GM21717 (cell line): Measurements from ENCODE around the gene DOCK4.

Experiments
- ATAC-seq: cut with Tn5 transposase; IDR thresholded peaks from one replicate; pipeline ENCODE4 v1.9.1; 2021; ENCODE audit warnings: mild to moderate bottlenecking, moderate library complexity; ENCODE audit not compliant: unreplicated experiment

DOCK4 gene

GRCh38 chr7:112058686-112059085 is 147.5 kb downstream of the DOCK4 start:
- no peak for ATAC-seq

DNA sequence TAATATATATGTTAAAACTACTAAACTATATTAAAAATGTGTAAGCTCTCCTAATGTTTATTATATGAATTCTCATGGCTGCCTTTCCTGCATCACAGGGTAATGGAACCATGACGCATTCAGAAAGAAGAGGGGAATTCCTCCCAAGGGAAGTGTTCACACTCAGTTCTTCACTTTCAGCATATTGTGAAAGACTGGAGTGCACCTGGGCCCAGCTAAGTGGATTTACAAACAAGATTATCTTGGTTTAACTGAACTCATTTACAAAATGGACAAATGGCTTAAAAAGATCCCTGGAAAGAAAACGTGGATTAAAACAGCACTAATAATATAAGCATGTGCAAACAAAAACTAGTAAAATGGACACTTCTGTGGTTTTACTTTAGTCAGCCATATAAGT is 149.8 kb downstream of the DOCK4 start:
- ATAC-seq = peak; percentile 90

- ATAC-seq = no peak
These were observed 152.5 kb downstream of the DOCK4 start for GRCh38 chr7:112053737-112054069.

DNA sequence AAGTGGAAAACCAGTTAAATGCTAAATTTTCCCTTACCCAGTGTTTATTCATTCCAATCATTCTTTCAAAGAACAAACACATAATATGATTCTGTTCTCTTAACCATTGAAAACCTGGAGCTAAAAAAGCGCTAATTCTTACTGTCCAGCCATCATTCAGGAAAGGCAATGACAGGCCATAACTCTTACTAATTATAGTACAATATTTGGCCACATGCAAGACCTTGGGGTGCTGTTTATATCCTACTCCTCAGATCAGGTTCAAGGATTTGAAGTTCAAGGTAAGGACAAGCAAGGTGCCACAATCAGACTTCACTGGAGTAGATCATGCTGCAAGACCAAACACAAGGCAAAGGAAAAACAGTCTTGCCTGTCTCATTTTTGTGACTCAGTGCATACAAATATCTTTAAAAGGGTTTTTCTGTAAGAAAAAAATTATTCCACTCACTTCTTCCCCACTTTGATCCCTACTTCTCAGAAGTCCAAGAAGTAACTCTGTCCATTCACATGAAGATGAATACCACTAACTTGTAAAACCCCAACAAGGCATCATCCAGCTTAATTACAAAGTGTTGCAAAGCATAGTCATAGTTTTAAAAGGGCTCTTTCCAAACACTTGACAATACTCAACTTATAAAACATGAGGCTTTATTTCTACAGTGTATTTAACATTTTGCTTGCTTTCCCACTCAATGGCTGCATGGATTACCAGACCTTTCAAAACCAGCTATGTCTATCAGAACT is 153.0 kb downstream of the DOCK4 start:
- ATAC-seq = no peak

- ATAC-seq = no peak
These were observed 153.7 kb downstream of the DOCK4 start for GRCh38 chr7:112052498-112052897.

DNA sequence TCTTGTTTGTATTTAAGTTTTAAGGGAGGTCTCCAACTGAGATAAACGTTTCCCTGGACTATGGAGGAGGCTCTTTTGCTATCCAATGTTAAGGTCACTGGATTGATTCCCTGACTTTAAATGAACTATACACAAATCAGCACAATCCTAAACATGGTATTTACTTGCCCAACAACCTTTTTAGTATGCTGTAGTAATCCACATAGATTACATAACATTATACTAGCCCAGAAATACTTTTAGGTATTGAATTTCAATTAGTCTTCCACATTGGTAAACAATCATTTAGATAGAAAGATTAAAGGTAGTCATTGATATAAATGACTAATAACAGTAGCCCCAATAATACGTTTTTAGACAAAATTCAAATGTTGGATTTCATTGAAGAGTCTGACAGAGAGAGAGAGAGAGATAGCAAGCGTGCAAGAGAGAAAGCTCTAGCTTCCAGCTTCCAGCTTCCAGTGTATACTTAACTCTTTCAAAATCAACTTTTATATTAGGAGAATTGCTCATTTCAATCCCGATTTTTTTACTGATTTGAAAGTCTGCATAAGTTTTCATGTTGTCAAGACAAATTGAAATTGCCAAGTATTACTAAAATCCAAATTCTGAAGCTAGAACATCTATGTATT is 155.8 kb downstream of the DOCK4 start:
- no peak for ATAC-seq

GRCh38 chr7:112049555-112050249 is 156.5 kb downstream of the DOCK4 start:
- ATAC-seq = no peak

DNA sequence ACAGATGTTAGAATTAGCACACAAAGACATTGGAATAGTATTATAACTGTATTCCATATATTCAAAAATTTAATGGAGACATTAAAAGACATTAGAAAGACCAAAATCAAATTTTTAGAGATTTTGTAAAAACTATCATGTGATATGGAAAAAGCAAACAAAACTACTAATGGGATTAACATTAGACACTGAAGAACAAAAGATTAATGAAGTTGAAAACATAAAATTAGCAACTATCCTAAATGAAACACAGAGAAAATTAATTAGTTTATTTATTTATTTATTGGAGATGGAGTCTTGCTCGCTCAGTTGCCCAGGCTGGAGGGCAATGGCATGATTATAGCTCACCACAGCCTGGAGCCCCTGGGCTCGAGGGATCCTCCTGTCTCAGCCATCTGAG is 158.8 kb downstream of the DOCK4 start:
- no peak for ATAC-seq

DNA sequence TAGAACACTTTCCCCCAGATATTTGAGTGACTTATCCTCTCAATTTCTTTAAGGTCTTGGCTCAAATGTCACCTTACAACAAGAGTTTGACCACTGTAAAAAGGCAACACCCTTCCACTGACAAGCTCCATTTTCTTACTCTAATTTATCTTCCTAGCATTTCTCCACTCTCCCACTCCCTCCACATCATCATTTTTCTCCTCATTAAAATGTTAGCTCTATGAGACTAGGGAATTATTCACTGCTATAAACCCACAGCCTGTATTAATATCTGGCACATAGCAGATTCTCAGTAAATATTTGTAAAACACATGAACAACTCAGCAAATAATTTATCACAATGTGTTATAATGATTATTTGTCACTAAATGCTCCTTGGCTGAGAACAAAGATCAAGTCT is 161.0 kb downstream of the DOCK4 start:
- no peak for ATAC-seq

DNA sequence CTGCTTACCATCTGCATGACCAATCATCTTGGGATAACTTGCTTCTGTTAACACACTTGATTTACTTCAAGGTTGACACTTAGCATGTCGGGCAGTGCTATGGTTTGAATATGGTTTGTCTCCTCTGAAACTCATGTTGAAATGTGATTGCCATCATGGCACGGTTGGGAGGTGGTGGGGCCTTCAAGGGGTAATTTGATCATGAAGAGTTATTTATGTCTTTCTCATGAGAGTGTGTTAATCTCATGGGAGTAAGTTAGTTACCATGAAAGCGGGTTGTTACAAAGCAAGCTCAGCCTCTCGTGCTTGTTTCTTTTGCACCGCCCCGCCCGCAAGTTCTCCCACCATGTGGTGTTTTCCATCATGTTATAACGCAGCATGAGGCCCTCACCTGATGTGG is 163.6 kb downstream of the DOCK4 start:
- ATAC-seq = no peak

DNA sequence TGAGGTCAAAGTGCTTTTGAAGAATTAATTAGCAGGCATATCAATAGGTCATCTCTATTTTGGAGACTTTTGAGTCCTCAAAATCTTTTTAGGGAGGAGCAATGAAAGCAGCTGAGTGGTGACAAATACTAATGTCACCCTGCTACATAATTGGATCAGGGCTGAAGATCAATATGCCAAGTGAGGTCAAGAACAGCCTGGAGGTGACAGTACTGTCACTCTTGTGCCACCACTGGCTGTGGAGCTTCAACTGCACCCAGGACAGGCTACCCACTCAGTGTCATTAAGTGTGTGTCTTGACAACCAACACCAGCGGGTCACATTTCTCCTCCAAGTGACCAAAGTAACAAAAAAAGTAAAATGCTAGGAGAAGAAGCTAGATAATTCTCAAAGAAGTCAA is 167.8 kb downstream of the DOCK4 start:
- ATAC-seq = no peak

DNA sequence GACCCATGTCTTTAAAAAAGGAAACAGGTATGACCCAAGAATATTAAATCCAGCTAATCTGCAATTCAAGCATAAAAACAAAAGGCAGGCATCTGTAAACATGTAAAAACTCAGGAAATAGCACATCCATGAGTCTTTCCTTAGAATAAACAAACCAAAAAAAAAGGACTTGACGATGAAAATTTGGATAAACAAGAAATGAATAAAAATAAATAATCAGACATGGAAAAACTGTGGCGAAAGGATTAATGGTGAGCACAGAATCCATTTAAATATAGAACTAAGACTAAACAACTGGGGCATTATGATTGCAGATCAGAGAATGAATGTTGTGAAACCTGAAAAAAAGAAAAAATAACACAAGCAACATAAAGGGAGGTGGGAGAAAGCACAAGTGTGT is 170.1 kb downstream of the DOCK4 start:
- no peak for ATAC-seq

GRCh38 chr7:112031689-112032088 is 174.5 kb downstream of the DOCK4 start:
- ATAC-seq = no peak

- ATAC-seq = no peak
These were observed 180.6 kb downstream of the DOCK4 start for GRCh38 chr7:112025556-112025955.

- ATAC-seq = no peak
These were observed 182.4 kb downstream of the DOCK4 start for GRCh38 chr7:112023786-112024185.

- ATAC-seq = no peak
These were observed 182.9 kb downstream of the DOCK4 start for GRCh38 chr7:112023282-112023681.

DNA sequence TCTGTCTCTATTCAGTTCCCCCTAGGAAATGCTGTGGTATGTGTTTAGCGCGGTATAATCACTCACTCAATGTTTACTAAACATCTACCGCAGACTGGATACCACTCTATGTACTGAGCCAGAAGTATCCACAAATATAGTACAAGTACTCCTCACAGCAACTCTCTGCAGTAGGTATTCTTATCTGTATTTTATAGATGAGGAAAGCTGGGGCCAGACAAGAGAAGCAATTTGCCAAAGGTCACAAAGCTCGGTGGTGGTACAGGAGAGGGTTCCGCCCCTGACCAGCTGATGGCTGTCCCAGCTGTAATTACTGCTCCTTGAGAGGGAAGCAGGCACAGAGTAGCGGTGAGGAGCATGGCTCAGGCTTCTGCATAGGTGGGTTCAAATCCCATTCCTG is 184.1 kb downstream of the DOCK4 start:
- no peak for ATAC-seq

DNA sequence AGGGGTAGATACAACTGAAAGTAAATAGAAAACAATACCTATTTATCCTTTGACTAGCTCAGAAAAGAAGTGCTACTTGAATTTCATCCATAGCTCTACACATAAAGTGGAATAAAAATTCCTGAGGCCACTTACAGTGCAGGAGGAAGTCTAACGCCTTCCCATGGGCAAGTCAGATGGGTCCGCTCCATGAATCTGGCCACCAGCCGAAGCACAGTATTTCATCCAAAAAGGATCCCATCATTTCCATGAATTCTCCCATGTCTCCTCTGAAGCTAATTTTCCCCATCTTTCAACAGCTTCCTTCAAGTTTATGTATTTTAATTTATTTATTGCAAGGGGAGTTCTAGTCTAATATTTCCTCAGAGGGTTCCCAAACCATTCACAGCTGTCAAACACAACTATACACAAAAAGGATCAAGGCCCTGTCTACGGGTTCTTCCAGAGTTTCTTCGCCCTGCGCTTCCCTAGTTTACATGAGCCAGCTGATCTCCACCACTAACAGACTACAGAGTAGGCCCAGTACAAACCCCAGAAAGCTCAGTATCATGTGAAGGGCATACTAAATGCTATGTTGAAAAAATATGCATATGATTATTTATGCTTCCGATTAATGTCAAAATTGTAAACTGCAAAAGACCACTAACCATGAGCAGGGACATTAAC is 184.7 kb downstream of the DOCK4 start:
- ATAC-seq = no peak

GRCh38 chr7:112020800-112021199 is 185.4 kb downstream of the DOCK4 start:
- ATAC-seq = no peak

DNA sequence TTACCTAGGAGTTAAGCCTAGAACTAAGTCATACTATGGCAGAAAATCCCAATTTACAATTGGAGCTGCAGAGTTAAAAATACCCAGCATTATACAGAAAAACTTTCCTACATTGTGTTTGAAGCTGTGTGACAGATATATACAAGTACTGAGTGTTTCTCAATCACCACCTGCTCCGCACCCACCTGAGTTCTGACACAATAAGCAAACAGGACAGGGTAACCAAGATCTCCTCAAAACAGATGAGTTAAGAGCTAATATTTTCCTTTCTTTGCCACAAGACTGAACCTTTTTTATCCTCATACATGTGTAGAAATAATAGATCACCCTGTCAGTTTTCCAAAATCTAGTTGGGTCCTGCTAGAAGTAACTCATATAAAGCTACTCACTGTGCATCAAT is 186.3 kb downstream of the DOCK4 start:
- no peak for ATAC-seq

- ATAC-seq = no peak
These were observed 187.7 kb downstream of the DOCK4 start for GRCh38 chr7:112018305-112019030.
